Fibroblast of skin of right quadriceps (primary cell): Measurements from ENCODE around the gene AUTS2.

Source experiments
- DNase-seq: peaks from one replicate; pipeline ENCODE4 v3.0.0-alpha.2; 2013

Gene AUTS2

DNA sequence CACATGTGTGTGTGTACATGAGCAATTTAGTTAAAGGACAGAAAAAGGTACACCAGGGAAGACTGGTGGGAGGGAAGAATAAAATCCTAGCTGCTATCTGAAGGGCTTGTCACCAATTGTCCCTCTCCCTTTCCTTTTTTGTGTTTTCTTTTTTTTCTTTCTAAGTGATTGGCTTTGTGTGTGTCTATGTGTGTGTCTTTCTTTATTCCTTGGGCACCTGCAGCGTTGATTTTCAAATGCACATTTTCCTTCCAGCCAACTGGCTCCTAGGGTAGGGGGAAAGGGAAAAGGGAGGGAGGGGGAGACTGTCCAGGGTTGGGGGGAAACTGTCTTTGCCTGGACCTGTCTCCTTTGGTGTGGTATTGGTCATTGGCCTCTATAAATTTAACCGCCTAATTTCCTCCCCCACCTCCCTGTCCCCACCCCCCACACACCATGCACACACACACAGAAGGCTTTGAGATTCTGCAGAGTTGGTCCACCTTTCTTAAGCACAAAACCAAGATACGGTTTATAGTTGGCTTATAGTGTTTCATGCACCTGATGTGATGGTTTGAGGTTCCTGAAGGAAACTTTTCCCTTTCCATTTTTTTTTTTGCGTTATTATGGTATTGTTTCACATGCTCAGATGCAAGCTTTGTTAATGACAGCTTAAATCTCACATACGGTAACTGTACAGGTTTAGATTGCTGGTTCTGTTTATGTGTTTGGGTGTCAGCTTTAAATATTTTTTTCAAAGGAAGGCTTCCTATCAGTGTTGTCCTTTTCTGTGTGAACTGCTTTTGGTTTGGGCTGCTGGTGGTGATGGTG lies 2.6 kb downstream of the AUTS2 start:
- DNase-seq = no peak

GRCh38 chr7:69602522-69602921 lies 4.2 kb downstream of the AUTS2 start:
- DNase-seq = no peak

DNA sequence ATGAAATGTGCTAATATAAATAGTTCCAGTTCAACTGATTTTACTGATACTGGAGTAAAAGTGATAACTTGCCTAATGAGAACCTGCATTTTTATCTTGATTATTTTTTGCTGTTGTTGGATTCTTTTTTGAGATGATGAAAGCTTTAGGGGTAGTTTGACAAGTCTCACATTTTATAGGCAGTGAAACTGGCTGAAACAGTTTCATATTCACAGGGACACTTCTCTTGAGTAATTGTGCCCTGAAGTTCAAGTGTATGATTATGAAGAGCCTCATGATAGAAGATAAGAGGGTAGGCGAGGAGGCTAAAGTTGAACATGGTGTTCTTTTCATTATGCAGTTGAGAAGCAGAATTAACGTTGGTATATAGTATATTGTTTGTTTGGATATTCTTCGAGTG lies 5.1 kb downstream of the AUTS2 start:
- no peak for DNase-seq

GRCh38 chr7:69603937-69604494 lies 5.7 kb downstream of the AUTS2 start:
- no peak for DNase-seq

- DNase-seq = no peak
These were observed 6.8 kb downstream of the AUTS2 start for GRCh38 chr7:69605070-69605469.

DNA sequence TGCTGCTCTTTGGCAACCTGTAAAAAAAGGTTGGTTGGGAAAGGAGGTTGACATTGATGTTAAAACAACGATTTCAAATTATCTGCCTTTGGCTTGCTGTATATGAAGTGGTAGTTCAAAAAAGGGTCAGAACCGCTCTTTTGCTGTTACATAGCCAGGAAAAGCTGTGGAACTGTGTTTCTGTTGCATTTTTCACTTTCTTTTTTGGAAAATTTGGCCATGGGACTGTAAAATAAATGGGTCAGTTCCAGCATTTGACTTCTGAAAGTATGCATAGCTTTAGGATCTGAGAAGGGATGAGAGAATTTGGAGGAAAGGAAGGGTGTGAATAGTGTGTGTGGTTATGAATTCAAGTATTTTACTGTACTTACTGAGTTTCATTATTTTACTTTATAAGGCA lies 7.3 kb downstream of the AUTS2 start:
- DNase-seq = no peak

DNA sequence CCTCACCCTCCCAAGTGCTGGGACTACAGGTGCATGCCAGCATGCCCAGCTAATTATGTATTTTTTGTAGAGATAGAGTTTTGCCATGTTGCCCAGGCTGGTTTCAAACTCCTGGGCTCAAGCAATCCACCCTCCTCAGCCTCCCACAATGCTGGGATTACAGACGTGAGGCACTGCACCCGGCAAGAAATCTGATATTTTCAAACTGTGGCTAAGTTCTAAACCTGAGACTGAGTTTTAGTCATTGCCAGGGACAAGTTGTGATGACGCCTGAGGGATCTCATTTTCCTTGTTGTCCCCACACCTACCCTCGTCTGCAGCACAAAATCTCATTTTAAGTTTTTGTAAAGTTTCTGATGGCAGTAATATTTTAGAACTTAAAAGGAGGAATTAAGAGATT lies 9.8 kb downstream of the AUTS2 start:
- no peak for DNase-seq

GRCh38 chr7:69608878-69609277 lies 10.6 kb downstream of the AUTS2 start:
- DNase-seq = no peak

- DNase-seq = peak; percentile 55
These were observed 11.5 kb downstream of the AUTS2 start for GRCh38 chr7:69609541-69610373.

GRCh38 chr7:69610374-69611084 lies 12.3 kb downstream of the AUTS2 start:
- no peak for DNase-seq

DNA sequence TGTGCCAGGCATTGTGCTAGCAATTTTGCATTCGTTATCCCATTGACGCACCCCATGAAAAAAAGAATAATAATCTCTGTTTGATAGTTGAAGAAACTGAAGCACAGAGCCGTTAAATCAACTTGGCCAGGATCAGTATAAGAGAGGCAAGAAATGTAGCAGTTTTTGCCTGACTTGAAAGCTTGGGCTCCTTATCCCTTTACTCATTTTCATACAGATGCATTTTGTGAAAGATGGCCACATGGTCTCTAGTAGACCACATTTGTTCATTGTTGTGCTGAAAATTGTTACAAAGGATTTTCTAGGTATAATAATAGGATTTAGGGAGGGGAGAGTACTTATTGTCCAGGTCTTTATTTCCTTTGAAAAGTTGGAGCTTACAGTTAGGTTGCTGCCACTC lies 14.7 kb downstream of the AUTS2 start:
- DNase-seq = no peak

GRCh38 chr7:69613846-69614245 lies 15.6 kb downstream of the AUTS2 start:
- DNase-seq = no peak

- DNase-seq = no peak
These were observed 17.4 kb downstream of the AUTS2 start for GRCh38 chr7:69615685-69616084.

GRCh38 chr7:69617364-69617763 lies 19.1 kb downstream of the AUTS2 start:
- no peak for DNase-seq

- DNase-seq = no peak
These were observed 20.8 kb downstream of the AUTS2 start for GRCh38 chr7:69619054-69619453.

DNA sequence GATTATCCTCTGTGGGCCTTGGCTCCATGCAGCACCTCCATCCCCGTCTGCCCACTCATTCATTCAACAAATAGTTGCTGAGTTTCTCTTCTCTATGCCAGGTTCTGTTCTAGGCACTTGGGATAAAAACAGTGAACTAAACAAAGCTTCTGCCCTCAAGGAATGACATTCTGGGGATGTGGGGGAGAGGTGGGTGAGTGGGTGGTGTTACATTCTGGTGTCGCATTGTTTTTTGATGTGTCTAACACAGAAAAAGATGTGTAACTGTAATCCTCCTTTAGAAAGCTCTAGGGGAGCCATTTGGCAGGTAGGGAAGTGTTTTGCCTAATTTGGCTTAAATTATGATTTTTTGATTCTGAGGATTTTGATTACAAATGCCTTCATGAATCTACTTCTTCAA lies 21.4 kb downstream of the AUTS2 start:
- DNase-seq = no peak

DNA sequence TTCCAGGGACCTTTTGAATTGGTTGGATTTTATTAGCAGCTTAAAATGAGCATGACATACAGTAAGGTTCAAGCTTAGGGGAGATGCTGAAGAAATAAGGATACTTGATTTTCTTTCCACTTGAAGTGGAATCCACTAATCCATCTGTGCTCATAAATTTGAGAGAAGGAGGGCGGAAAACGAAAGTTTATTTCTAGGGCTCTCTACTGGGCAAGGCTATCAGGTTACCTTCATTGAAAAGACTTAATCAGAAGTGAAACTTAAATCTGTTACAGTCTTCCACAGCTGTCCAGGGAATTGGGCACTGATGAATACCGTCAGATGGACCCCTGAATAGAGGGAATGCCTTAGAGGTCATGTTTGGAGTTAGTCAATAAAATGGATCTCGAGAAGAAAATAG lies 21.8 kb downstream of the AUTS2 start:
- DNase-seq = no peak

GRCh38 chr7:69620650-69621049 lies 22.4 kb downstream of the AUTS2 start:
- no peak for DNase-seq

GRCh38 chr7:69622014-69622835 lies 23.9 kb downstream of the AUTS2 start:
- no peak for DNase-seq

DNA sequence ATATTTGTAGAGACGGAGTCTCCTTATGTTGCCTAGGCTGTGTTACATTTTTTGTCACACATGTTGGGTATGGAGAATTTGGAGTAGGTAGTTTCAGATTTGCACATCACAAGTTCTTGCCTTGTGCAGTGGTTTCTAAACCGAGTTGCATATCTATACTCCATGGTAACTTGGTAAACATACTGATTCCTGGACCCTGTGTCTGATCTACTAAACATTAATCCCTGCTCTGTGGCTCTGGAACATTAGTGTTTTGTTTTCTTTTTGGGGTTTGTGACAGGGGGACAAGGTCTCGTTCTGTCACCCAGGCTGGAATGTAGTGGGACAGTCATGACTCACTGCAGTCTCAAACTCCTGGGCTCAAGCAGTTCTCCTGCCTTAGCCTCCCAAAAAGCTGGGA lies 24.7 kb downstream of the AUTS2 start:
- no peak for DNase-seq

GRCh38 chr7:69624435-69625230 lies 26.4 kb downstream of the AUTS2 start:
- DNase-seq = no peak

DNA sequence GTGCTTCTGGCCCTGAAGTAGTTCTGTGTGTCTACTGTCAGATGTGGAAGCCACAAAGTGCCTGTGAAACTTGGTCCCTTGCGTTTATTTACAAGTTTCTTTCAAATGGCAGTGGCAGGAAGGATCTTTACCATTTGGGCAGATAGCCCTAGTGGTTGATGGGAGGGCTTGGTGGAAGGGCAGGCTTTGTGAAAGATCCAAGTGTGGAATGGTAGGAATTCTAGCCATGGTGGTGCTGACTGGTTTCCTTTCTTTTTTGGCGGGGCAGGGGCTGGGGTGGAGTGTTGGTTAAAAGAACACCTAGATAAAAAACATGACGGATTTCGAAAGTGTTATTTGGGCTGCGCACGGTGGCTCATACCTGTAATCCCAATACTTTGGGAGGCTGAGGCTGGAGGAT lies 27.0 kb downstream of the AUTS2 start:
- no peak for DNase-seq
